ENCODE data around the gene SRSF4.
"Not testable (repeated sequence)": the region's sequence is repeated elsewhere in the genome, so short reads cannot be mapped to it uniquely, and the experiment has no call there.

SRSF4 gene

GRCh38 chr1:29162476-29163138 lies 19.1 kb downstream of the SRSF4 start:
- no peak for DNase-seq (ENCODE audit: low read depth in 2 of 2)

GRCh38 chr1:29162025-29162424 lies 19.7 kb downstream of the SRSF4 start:
- DNase-seq (ENCODE audit: low read depth in 2 of 2) = no peak

GRCh38 chr1:29159773-29160172 lies 21.9 kb downstream of the SRSF4 start:
- no peak for DNase-seq (ENCODE audit: low read depth in 2 of 2)

GRCh38 chr1:29157269-29157601 lies 24.5 kb downstream of the SRSF4 start:
- DNase-seq (ENCODE audit: low read depth in 2 of 2) = no peak

- DNase-seq (ENCODE audit: low read depth in 2 of 2) = no peak
These were observed 25.0 kb downstream of the SRSF4 start for GRCh38 chr1:29156543-29157268.

- DNase-seq (ENCODE audit: low read depth in 2 of 2) = no peak
These were observed 29.5 kb downstream of the SRSF4 start for GRCh38 chr1:29152046-29152805.

GRCh38 chr1:29150346-29150745 lies 31.4 kb downstream of the SRSF4 start:
- not testable (repeated sequence) for DNase-seq (ENCODE audit: low read depth in 2 of 2)

GRCh38 chr1:29148656-29149491 lies 32.8 kb downstream of the SRSF4 start:
- no peak for DNase-seq (ENCODE audit: low read depth in 2 of 2)

- DNase-seq (ENCODE audit: low read depth in 2 of 2) = no peak
These were observed 35.8 kb downstream of the SRSF4 start for GRCh38 chr1:29145739-29146437.

- no peak for DNase-seq (ENCODE audit: low read depth in 2 of 2)
These were observed 37.5 kb downstream of the SRSF4 start for GRCh38 chr1:29144178-29144577.

GRCh38 chr1:29142714-29143113 lies 39.0 kb downstream of the SRSF4 start:
- no peak for DNase-seq (ENCODE audit: low read depth in 2 of 2)

- DNase-seq (ENCODE audit: low read depth in 2 of 2) = no peak
These were observed 45.2 kb downstream of the SRSF4 start for GRCh38 chr1:29136391-29136915.

- DNase-seq (ENCODE audit: low read depth in 2 of 2) = no peak
These were observed 47.0 kb downstream of the SRSF4 start for GRCh38 chr1:29134695-29135028.

- DNase-seq (ENCODE audit: low read depth in 2 of 2) = no peak
These were observed 47.6 kb downstream of the SRSF4 start for GRCh38 chr1:29133861-29134694.

- DNase-seq (ENCODE audit: low read depth in 2 of 2) = not testable (repeated sequence)
These were observed 50.6 kb downstream of the SRSF4 start for GRCh38 chr1:29131056-29131455.

- DNase-seq (ENCODE audit: low read depth in 2 of 2) = no peak
These were observed 51.8 kb downstream of the SRSF4 start for GRCh38 chr1:29129916-29130315.

- no peak for DNase-seq (ENCODE audit: low read depth in 2 of 2)
These were observed 53.0 kb downstream of the SRSF4 start for GRCh38 chr1:29128739-29129138.

- DNase-seq (ENCODE audit: low read depth in 2 of 2) = no peak
These were observed 55.5 kb downstream of the SRSF4 start for GRCh38 chr1:29126198-29126597.

- DNase-seq (ENCODE audit: low read depth in 2 of 2) = no peak
These were observed 55.9 kb downstream of the SRSF4 start for GRCh38 chr1:29125788-29126187.

GRCh38 chr1:29125237-29125641 lies 56.5 kb downstream of the SRSF4 start:
- no peak for DNase-seq (ENCODE audit: low read depth in 2 of 2)

Measured in stimulated activated CD4-positive, alpha-beta T cell treated with anti-CD3 and anti-CD28 coated beads, Interleukin-12 subunit alpha, Interleukin-12 subunit beta, amount 100 ng/mL, for 24 hours (primary cell).